GM21576 (cell line): ENCODE measurements around the gene UBXN7.
"Not testable (repeated sequence)": the region's sequence is repeated elsewhere in the genome, so short reads cannot be mapped to it uniquely, and the experiment has no call there.

Source experiments
- ATAC-seq: cut with Tn5 transposase; IDR thresholded peaks from one replicate; pipeline ENCODE4 v1.9.1; 2021; ENCODE audit warnings: mild to moderate bottlenecking, moderate library complexity; ENCODE audit not compliant: unreplicated experiment

The UBXN7 gene

GRCh38 chr3:196432137-196432879 is at the start of gene UBXN7:
Gene UBXN7 (minus strand): TSS chr3:196432427. CDS start chr3:196432399, 28 bp downstream.
- ATAC-seq: peak; percentile 70

DNA sequence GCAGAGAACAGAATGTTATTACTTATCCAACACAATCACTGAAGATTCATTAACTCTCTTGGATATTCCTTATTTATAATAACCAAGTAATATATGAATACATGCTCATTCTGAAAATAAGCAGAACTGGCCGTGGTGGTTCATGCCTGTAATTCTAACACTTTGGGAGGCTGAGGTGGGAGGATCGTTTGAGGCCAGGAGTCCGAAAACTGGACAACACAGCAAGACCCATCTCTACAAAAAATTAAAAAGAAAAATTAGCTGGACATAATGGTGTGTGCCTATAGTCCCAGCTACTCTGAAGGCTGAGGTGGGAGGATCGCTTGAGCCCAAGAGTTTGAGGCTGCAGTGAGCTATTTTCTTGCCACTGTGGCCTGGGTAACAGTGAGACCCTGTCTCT is 45.5 kb upstream of the UBXN7 start:
- ATAC-seq: no peak

- ATAC-seq: no peak
These were observed 40.1 kb upstream of the UBXN7 start for GRCh38 chr3:196472286-196472685.

GRCh38 chr3:196471551-196471950 is 39.3 kb upstream of the UBXN7 start:
- ATAC-seq: no peak

DNA sequence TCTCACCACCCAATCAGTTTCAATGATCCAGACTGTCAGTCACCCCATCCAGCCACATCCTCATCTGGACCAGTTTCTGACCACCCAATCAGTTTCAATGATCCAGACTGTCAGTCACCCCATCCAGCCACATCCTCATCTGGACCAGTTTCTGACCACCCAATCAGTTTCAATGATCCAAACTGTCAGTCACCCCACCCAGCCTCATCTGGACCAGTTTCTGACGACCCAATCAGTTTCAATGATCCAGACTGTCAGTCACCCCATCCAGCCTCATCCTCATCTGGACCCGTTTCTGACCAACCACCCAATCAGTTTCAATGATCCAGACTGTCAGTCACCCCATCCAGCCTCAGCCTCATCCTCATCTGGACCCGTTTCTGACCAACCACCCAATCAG is 38.0 kb upstream of the UBXN7 start:
- ATAC-seq: not testable (repeated sequence)

DNA sequence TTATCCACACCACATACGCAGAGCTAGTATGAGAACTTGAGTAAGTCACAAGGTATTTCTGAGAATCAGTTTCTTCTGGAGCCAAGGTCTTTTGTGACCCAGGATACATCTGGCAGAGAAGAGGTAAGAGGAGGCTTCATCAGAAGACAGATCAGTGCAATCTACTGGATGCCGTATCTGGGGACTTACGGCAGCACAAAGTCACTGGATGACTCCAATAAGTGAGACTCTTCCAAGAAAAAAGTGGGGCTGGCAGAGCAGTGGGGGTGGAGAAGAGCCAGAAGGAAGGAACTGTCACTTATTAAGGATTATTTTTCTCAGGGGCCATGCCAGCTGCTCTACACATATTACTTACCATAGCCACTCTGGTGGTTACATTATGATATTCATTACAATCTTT is 31.6 kb upstream of the UBXN7 start:
- no peak for ATAC-seq

DNA sequence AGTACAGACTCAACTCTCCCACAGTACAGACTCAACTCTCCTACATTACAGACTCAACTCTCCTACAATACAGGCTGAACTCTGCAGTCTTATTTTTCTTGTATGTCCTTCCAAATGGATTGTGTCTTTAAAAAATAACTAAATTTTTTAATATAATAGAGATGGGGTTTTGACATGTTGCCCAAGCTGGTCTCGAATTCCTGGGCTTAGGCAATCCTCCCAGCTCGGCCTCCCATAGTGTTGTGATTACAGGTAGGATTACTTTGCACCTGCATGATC is 31.2 kb upstream of the UBXN7 start:
- no peak for ATAC-seq

DNA sequence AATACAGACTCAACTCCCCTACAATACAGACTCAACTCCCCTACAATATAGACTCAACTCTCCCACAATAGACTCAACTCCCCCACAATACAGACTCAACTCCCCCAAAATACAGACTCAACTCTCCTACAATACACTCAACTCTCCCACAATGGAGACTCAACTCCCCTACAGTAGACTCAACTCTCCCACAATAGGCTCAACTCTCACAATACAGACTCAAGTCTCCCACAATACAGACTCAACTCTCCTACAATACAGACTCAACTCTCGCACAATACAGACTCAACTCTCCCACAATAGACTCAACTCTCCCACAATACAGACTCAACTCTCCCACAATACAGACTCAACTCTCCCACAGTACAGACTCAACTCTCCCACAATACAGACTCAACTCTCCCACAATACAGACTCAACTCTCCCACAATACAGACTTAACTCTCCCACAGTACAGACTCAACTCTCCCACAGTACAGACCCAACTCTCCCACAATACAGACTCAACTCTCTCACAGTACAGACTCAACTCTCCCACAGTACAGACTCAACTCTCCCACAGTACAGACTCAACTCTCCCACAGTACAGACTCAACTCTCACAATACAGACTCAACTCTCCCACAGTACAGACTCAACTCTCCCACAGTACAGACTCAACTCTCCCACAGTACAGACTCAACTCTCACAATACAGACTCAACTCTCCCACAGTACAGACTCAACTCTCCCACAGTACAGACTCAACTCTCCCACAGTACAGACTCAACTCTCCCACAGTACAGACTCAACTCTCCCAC is 30.7 kb upstream of the UBXN7 start:
- not testable (repeated sequence) for ATAC-seq

- no peak for ATAC-seq
These were observed 25.8 kb upstream of the UBXN7 start for GRCh38 chr3:196458063-196458462.

DNA sequence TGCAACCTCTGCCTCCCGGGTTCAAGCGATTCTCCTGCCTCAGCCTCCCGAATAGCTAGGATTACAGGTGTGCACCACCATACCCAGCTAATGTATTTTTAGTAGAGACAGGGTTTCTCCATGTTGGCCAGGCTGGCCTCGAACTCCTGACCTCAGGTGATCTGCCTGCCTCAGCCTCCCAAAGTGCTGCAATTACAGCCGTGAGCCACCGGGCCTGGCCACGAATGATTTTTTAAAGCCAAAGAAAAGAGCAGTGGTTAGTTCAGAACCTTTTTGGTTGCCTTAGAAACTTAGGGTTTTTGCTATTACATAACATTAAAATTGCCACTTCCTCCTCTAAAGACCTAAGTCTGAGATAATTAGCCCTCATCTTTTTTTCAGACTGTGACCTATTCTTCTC is 25.2 kb upstream of the UBXN7 start:
- ATAC-seq: not testable (repeated sequence)

DNA sequence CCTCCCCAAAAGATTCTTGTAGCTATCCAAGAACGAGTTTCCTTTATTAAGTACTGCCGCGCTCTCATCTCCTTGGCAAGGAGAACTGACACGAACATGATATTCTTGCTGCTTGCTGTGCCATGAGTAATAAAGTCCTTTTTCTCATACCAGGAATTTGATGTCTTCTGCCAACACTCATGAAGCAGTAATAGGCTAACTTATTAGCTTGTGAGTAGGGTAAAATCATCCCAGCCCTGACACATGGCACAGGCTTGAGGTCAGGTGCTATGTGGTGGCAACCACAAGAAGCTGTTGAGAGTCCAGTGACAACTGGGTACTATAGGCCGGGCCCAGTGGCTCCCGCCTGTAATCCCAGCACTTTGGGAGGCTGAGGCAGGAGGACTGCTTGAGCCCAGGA is 22.7 kb upstream of the UBXN7 start:
- no peak for ATAC-seq

DNA sequence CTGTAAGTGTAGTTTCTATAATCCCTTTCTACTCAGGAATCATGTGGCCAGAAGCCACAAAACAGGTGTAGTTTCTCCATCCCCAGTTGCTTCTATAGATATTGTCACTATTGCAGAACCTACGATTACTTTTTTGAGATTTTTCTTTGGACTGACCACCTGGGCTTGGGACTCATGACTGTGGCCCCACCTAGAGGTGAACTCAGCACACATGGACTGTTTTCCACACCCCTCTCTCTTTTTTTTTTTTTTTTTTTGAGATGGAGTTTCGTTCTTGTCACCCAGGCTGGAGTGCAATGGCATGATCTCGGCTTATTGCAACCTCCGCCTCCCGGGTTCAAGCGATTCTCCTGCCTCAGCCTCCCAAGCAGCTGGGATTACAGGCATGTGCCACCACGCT is 13.2 kb upstream of the UBXN7 start:
- not testable (repeated sequence) for ATAC-seq

DNA sequence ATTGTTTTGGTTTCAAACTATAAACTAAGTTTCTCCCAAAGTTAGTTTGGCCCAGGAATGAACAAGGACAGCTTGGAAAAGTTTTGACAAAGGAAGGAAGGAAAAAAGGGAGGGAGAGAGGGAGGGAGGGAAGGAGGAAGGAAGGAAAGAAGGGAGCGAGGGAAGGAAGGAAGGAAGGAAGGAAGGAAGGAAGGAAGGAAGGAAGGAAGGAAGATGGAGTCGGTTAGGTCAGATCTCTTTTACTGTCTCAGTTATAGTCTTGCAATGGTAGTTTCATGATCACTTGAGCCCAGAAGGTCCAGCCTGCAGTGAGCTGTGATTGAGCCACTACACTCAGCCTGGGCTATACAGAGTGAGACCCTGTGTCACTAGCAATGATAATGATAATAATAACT is 12.3 kb upstream of the UBXN7 start:
- ATAC-seq: no peak

DNA sequence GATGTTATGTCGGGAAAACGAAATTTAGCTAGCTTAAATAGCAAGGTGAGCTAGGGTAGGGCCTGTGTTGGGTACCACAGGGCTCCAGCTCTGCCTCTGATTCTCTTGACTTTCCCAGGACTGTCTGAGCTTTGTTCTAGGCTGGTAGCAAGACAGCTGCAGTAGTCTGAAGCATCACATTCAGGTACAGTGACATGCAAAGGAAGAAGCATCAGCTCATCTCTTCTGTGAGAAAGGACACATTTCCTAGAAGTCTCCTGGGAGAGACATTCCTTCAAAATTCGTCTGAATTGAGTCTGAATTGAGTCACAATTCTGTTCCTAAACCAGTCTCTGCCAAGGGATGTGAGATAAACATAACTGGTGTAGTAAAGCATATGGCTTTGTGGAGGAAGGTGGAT is 8.5 kb upstream of the UBXN7 start:
- ATAC-seq: peak; percentile 53

DNA sequence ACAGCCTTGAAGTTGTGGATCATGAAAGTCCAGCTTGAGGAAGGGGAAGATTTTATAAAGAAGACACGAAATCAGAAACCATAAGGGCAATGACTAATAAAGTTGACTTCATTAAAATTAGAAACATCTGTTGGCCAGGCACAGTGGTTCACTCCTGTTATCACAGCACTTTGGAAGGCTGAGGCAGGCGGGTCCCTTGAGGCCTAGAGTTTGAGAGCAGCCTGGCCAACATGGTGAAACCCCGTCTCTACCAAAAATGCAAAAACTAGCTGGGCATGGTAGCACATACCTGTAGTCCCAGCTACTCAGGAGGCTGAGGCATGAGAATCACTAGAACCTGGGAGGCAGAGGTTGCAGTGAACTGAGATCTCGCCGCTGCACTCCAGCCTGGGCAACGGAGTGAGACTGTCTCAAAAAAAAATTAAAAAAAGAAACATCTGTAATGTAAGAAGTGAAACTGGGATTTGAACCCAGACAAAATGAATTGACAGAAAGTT is 7.9 kb upstream of the UBXN7 start:
- ATAC-seq: peak; percentile 51

- ATAC-seq: peak; percentile 34
These were observed 768 bp downstream of the UBXN7 start for GRCh38 chr3:196431181-196432136.

GRCh38 chr3:196428041-196428440 is 4.2 kb downstream of the UBXN7 start:
- ATAC-seq: no peak

DNA sequence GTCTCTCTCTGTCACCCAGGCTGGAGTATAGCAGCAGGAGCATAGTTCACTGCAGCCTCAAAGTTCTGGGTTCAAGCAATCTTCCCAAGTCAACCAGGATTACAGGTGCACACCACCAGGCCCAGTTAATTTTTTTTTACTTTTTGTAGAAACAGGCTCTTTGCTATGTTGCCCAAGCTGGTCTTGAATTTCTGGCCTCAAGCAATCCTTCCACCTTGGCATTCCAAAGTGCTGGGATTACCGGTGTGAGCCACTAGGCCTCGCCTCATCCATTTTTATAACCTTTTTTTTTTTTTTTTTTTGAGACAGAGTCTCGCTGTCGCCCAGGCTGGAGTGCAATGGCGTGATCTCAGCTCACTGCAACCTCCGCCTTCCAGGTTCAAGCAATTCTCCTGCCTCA is 7.8 kb downstream of the UBXN7 start:
- ATAC-seq: not testable (repeated sequence)

- ATAC-seq: no peak
These were observed 9.0 kb downstream of the UBXN7 start for GRCh38 chr3:196423044-196423781.

DNA sequence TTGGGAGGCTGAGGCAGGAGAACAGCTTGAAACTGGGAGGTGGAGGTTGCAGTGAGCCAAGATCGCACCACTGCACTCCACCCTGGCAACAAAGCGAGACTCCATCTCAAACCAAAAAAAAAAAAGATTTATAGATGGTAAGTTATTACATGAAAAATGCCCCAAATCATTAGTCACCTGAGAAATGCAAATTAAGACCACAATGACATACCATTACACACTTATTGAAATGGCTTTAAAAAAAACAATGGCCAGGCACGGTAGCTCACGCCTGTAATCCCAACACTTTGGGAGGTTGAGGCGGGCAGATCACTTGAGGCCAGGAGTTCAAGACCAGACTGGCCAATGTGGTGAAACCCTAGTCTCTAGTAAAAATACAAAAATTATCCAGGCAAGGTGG is 10.6 kb downstream of the UBXN7 start:
- not testable (repeated sequence) for ATAC-seq
